CD4-positive, CD25-positive, alpha-beta regulatory T cell (primary cell): ENCODE results near the gene ZFHX3. TPM values are rescaled to one million over a fixed set of nuclear protein-coding genes. Genes with fewer than 3 reads are reported as not detected.

Source experiments
- ATAC-seq, 2 donors: fragments of 150-1000 bp; cut with Tn5 transposase; one replicate each; pipeline ENCODE4 v1.10.0; 2021; ENCODE audit warnings: low read depth in 2 of 2, moderate number of reproducible peaks in 2 of 2, moderate library complexity in 1 of 2
- DNase-seq, 3 donors: peaks; one replicate each; pipeline versions ENCODE4 v3.0.0 to v3.0.0-alpha.2; 2012 to 2022; ENCODE audit warnings: mixed read lengths in 1 of 3
- H3K27ac ChIP-seq: one replicate; pipeline ENCODE4 v1.7.0; 2013; ENCODE audit warnings: mild to moderate bottlenecking, low read length; ENCODE audit not compliant: insufficient read depth, poor library complexity, severe bottlenecking
- H3K27me3 ChIP-seq: one replicate; pipeline ENCODE4 v1.7.0; 2013; ENCODE audit warnings: low read length; ENCODE audit not compliant: control insufficient read depth, insufficient read depth
- H3K36me3 ChIP-seq: one replicate; pipeline ENCODE4 v1.7.0; 2013; ENCODE audit warnings: mild to moderate bottlenecking, low read length, moderate library complexity; ENCODE audit not compliant: control insufficient read depth, insufficient read depth
- H3K4me1 ChIP-seq: 2 replicates; pipeline ENCODE4 v1.7.0; 2013; ENCODE audit warnings: mild to moderate bottlenecking, low read length; ENCODE audit not compliant: insufficient read depth, control insufficient read depth, poor library complexity, severe bottlenecking
- H3K4me3 ChIP-seq: one replicate; pipeline ENCODE4 v1.7.0; 2013; ENCODE audit warnings: low read depth, mild to moderate bottlenecking, low read length, moderate library complexity
- H3K9me3 ChIP-seq, 2 experiments: 1 replicate in 1 of 2; 2 replicates in 1 of 2; pipeline ENCODE4 v1.7.0; 2013; ENCODE audit warnings: low read length in 2 of 2, mild to moderate bottlenecking in 1 of 2, moderate library complexity in 1 of 2; ENCODE audit not compliant: control insufficient read depth in 2 of 2
- H3K27ac Mint-ChIP-seq, 3 donors: one replicate each; pipeline ENCODE4 v1.8.0; 2020 to 2022; ENCODE audit warnings: mild to moderate bottlenecking in 3 of 3, mixed read lengths in 3 of 3, moderate library complexity in 2 of 3
- H3K27me3 Mint-ChIP-seq: one replicate; pipeline ENCODE4 v1.8.0; 2022; ENCODE audit warnings: mild to moderate bottlenecking, mixed read lengths
- H3K36me3 Mint-ChIP-seq: one replicate; pipeline ENCODE4 v1.8.0; 2020; ENCODE audit warnings: mixed read lengths
- H3K4me1 Mint-ChIP-seq, 4 donors: one replicate each; pipeline ENCODE4 v1.8.0; 2020 to 2022; ENCODE audit warnings: mixed read lengths in 4 of 4, mild to moderate bottlenecking in 1 of 4
- H3K4me3 Mint-ChIP-seq, 4 donors: one replicate each; pipeline ENCODE4 v1.8.0; 2020 to 2022; ENCODE audit warnings: mild to moderate bottlenecking in 4 of 4, mixed read lengths in 4 of 4, moderate library complexity in 3 of 4
- H3K9me3 Mint-ChIP-seq, 7 donors: one replicate each; pipeline ENCODE4 v1.8.0; 2020 to 2022; ENCODE audit warnings: mixed read lengths in 7 of 7, mild to moderate bottlenecking in 3 of 7, moderate library complexity in 2 of 7
- polyA plus RNA-seq, 4 donors: library from polyadenylated mRNA; unstranded; fragments of 300-500 nt; fragmentation: Illumina TruSeq; gene quantifications; one replicate each; pipeline ENCODE4 v1.2.3, GENCODE V29; 2021
- total RNA-seq: library from RNA; stranded (reverse); gene quantifications from one replicate; pipeline ENCODE4 v1.2.3, GENCODE V29; 2022

ZFHX3 gene
- total and polyA plus RNA-seq, 5 donors from 2014 or later, result 0.01 to 0.94 (median 0.03) TPM; not detected in 1

GRCh38 chr16:72753881-72754280, 294.0 kb downstream of the ZFHX3 start:
- no peak for ATAC-seq
- no peak overlapping the region for H3K27ac Mint-ChIP-seq

DNA sequence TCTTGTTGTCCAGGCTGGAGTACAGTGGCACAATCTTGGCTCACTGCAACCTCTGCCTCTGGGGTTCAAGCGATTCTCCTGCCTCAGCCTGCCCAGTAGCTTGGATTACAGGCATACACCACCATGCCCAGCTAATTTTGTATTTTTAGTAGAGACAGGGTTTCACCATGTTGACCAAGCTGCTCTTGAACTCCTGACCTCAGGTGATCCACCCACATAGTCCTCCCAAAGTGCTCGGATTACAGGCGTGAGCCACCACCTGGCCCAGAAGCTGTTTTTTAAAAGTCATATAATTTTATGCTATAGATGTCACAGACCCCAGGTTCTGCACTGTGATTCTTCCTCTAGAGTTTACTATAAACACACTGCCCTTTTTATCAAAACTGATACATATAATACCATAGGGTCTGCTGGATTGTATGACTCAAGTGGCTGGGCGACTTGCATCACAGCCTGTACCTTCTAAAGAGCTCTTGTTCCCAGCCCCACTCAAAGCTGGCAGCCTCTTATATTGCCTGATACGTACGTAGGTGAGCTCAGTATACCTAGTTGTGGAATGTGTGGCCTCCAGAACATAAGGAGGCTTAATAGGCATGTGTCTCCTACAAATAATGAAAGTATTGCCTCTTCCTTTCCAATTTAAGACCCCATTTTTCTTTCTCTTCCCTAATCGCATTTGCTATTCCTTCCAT, 295.8 kb downstream of the ZFHX3 start:
- Mint-ChIP-seq H3K27ac (no peak overlapping the region), H3K4me3 (no peak overlapping the region), H3K36me3 (no peaks in the 10 kb centered on the region), H3K27me3 (peaks cover 5% of the 10 kb centered on the region), H3K9me3 (peaks cover 0 to 4% (median 2%) of the 10 kb centered on the region in 7 donors), H3K4me1 (no peaks in the 10 kb centered on the region)
- DNase-seq (no peak), ATAC-seq (no peak)
- Histone ChIP-seq H3K27me3 (no peaks in the 10 kb centered on the region), H3K9me3 (no peaks in the 10 kb centered on the region), H3K36me3 (no peaks in the 10 kb centered on the region), H3K27ac (no peak overlapping the region), H3K4me1 (no peaks in the 10 kb centered on the region), H3K4me3 (no peak overlapping the region)

More at GRCh38 chr16:72753881-72754280, 294.0 kb downstream of the ZFHX3 start:
- no peaks in the 10 kb centered on the region for H3K36me3 ChIP-seq
- peaks cover 0 to 11% (median 4%) of the 10 kb centered on the region in 7 donors for H3K9me3 Mint-ChIP-seq
- H3K9me3 ChIP-seq, result no peaks in the 10 kb centered on the region
- no peak overlapping the region for H3K4me3 Mint-ChIP-seq
- no peaks in the 10 kb centered on the region for H3K4me1 ChIP-seq
- no peak overlapping the region for H3K27ac ChIP-seq
- no peaks in the 10 kb centered on the region for H3K4me1 Mint-ChIP-seq
- H3K27me3 ChIP-seq, result no peaks in the 10 kb centered on the region
- H3K27me3 Mint-ChIP-seq, result peaks cover 5% of the 10 kb centered on the region
- H3K4me3 ChIP-seq, result no peak overlapping the region
- DNase-seq, result no peak
- peaks cover 4% of the 10 kb centered on the region for H3K36me3 Mint-ChIP-seq

- Mint-ChIP-seq H3K36me3 (no peaks in the 10 kb centered on the region), H3K27ac (no peak overlapping the region), H3K4me3 (no peak overlapping the region), H3K27me3 (no peaks in the 10 kb centered on the region), H3K9me3 (peaks cover 0 to 2% (median under 1%) of the 10 kb centered on the region in 7 donors), H3K4me1 (no peaks in the 10 kb centered on the region)
- ATAC-seq, result no peak
- no peak overlapping the region for H3K4me3 ChIP-seq
- H3K27me3 ChIP-seq, result no peaks in the 10 kb centered on the region
- H3K27ac ChIP-seq, result no peak overlapping the region
- H3K36me3 ChIP-seq, result no peaks in the 10 kb centered on the region
- no peaks in the 10 kb centered on the region for H3K4me1 ChIP-seq
- H3K9me3 ChIP-seq, result no peaks in the 10 kb centered on the region
- no peak for DNase-seq
Measured at GRCh38 chr16:72751076-72751475, 296.9 kb downstream of the ZFHX3 start.

DNA sequence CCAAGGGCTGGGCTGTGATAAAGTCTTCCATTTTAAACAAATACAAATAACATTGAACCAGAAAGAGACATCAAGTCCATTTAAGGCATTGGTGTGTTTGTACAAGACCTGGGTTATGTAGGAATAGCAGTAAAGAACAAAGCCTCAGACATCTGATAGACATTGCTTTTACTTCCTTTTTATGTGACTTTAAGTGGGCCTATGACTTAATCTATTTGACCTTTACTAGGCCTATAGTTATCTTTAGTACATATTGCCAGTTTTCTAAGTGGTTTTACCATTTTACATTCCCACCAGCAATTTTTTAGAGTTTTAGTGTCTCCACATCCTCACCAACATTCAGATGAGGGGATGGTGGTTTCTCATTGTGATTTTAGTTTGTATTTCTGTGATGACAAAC, 298.8 kb downstream of the ZFHX3 start:
- Histone ChIP-seq H3K36me3 (no peaks in the 10 kb centered on the region), H3K27ac (no peak overlapping the region), H3K27me3 (no peaks in the 10 kb centered on the region), H3K4me3 (no peak overlapping the region), H3K9me3 (no peaks in the 10 kb centered on the region), H3K4me1 (no peaks in the 10 kb centered on the region)
- ATAC-seq (no peak), DNase-seq (no peak)
- no peaks in the 10 kb centered on the region for H3K27me3 Mint-ChIP-seq
- H3K27ac Mint-ChIP-seq, result no peak overlapping the region
- H3K4me3 Mint-ChIP-seq, result no peak overlapping the region
- no peaks in the 10 kb centered on the region for H3K36me3 Mint-ChIP-seq
- H3K9me3 Mint-ChIP-seq, result peaks cover 0 to 1% (median 0%) of the 10 kb centered on the region in 7 donors
- no peaks in the 10 kb centered on the region for H3K4me1 Mint-ChIP-seq

GRCh38 chr16:72744076-72744793, 303.7 kb downstream of the ZFHX3 start:
- Mint-ChIP-seq H3K27me3 (no peaks in the 10 kb centered on the region), H3K4me3 (no peak overlapping the region), H3K4me1 (no peaks in the 10 kb centered on the region), H3K36me3 (no peaks in the 10 kb centered on the region), H3K27ac (no peak overlapping the region), H3K9me3 (peaks cover 0 to 3% (median 0%) of the 10 kb centered on the region in 7 donors)
- Histone ChIP-seq H3K36me3 (no peaks in the 10 kb centered on the region), H3K4me1 (no peaks in the 10 kb centered on the region), H3K27ac (no peak overlapping the region), H3K4me3 (no peak overlapping the region), H3K27me3 (no peaks in the 10 kb centered on the region), H3K9me3 (no peaks in the 10 kb centered on the region)
- DNase-seq (no peak), ATAC-seq (no peak)

GRCh38 chr16:72743011-72743761, 304.7 kb downstream of the ZFHX3 start:
- Mint-ChIP-seq H3K9me3 (peaks cover 0 to 3% (median 0%) of the 10 kb centered on the region in 7 donors), H3K27me3 (no peaks in the 10 kb centered on the region), H3K36me3 (no peaks in the 10 kb centered on the region), H3K4me3 (no peak overlapping the region), H3K4me1 (no peaks in the 10 kb centered on the region), H3K27ac (no peak overlapping the region)
- Histone ChIP-seq H3K27ac (no peak overlapping the region), H3K4me3 (no peak overlapping the region), H3K36me3 (no peaks in the 10 kb centered on the region), H3K4me1 (no peaks in the 10 kb centered on the region), H3K9me3 (no peaks in the 10 kb centered on the region), H3K27me3 (no peaks in the 10 kb centered on the region)
- ATAC-seq (no peak), DNase-seq (no peak)

DNA sequence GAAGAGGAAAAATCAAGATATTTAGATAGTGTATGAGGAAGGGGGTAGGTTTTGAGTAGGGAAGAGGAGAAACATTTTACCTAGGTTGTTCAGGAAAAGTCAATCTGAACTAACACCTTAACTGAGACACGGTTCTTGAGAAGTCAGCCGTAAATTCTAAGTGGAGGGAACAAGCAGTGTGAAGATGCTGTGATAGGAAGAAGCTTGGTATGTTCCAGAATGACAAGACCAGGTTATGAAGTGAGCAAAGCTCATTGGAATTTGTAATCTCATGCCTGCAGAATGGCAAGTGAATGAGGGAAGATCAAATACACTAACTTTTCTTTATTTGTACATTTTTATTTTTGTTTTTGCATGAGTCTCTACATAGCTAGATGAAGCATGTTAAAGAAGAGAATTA, 307.6 kb downstream of the ZFHX3 start:
- no peaks in the 10 kb centered on the region for H3K4me1 Mint-ChIP-seq
- no peaks in the 10 kb centered on the region for H3K4me1 ChIP-seq
- no peaks in the 10 kb centered on the region for H3K36me3 ChIP-seq
- no peaks in the 10 kb centered on the region for H3K36me3 Mint-ChIP-seq
- no peak overlapping the region for H3K4me3 Mint-ChIP-seq
- DNase-seq (no peak), ATAC-seq (no peak)
- H3K27ac ChIP-seq, result no peak overlapping the region
- H3K27me3 ChIP-seq, result no peaks in the 10 kb centered on the region
- H3K27me3 Mint-ChIP-seq, result no peaks in the 10 kb centered on the region
- H3K4me3 ChIP-seq, result no peak overlapping the region
- H3K27ac Mint-ChIP-seq, result no peak overlapping the region
- peaks cover 0 to 5% (median 0%) of the 10 kb centered on the region in 7 donors for H3K9me3 Mint-ChIP-seq
- no peaks in the 10 kb centered on the region for H3K9me3 ChIP-seq
